Measurements from ENCODE around the gene EGLN3.

DNA sequence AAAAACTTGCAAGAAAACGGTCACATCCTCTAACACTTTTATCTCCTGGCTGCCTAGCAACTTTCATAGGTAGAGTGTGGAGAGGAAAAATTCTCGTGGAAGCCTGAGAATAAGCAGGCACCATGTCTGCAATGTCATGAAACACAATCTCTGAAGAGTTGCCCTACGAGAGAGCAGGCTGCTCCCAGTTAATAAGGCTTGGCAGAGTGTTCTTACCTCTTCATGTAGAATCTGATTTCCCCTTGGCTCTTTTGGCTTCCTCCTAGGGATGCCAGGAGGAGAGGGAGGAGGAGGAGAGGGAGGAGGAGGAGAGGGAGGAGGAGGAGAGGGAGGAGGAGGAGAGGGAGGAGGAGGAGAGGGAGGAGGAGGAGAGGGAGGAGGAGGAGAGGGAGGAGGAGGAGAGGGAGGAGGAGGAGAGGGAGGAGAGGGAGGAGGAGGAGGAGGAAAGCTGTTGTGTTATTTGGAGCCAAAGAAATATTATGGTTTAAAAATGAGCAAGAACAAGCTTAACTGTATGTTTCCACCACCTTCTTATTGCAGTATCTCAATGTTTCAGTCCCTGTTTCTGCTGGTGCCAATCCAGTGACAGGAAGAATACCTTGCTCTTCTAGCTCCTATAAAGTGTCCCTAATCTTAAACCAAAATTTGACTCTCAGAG lies 52.9 kb downstream of the EGLN3 start:
- TF ChIP-seq SIN3A (IDR thresholded peaks at IDR 0.05; ENCODE audit: borderline replicate concordance, insufficient read depth, low read depth, low read length), result no peak
- TF ChIP-seq, protein P1, sequence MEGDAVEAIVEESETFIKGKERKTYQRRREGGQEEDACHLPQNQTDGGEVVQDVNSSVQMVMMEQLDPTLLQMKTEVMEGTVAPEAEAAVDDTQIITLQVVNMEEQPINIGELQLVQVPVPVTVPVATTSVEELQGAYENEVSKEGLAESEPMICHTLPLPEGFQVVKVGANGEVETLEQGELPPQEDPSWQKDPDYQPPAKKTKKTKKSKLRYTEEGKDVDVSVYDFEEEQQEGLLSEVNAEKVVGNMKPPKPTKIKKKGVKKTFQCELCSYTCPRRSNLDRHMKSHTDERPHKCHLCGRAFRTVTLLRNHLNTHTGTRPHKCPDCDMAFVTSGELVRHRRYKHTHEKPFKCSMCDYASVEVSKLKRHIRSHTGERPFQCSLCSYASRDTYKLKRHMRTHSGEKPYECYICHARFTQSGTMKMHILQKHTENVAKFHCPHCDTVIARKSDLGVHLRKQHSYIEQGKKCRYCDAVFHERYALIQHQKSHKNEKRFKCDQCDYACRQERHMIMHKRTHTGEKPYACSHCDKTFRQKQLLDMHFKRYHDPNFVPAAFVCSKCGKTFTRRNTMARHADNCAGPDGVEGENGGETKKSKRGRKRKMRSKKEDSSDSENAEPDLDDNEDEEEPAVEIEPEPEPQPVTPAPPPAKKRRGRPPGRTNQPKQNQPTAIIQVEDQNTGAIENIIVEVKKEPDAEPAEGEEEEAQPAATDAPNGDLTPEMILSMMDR (IDR thresholded peaks at IDR 0.05), result no peak
